K562 (cell line): ENCODE data around the gene PKD1L1. TPM values are rescaled to one million over a fixed set of nuclear protein-coding genes. Genes with fewer than 3 reads are reported as not detected.

Source experiments
- ARID3B ChIP-seq: fragments of 250-450 bp; sonication (Bioruptor Pico); IDR thresholded peaks from 2 replicates; pipeline ENCODE4 v1.4.0; 2020; ENCODE audit warnings: borderline replicate concordance
- CREM ChIP-seq: IDR thresholded peaks from 2 replicates; pipeline ENCODE4 v1.6.1; 2014; ENCODE audit warnings: antibody characterized with exemption, low read depth
- E2F8 ChIP-seq: fragments of 450-650 bp; IDR thresholded peaks from 2 replicates; pipeline ENCODE4 v1.7.1; 2018; ENCODE audit warnings: mild to moderate bottlenecking, low read depth; ENCODE audit not compliant: partially characterized antibody
- GTF2B ChIP-seq: IDR thresholded peaks from 2 replicates; pipeline ENCODE4 v1.6.1; 2011; ENCODE audit not compliant: insufficient read length; ENCODE audit errors: extremely low read depth
- HNRNPL ChIP-seq: fragments of 200-400 bp; formaldehyde crosslinking; IDR thresholded peaks from 2 replicates; pipeline ENCODE4 v1.6.1; 2017; ENCODE audit warnings: low read depth, mild to moderate bottlenecking, low read length
- PTRF ChIP-seq: fragments of 450-650 bp; IDR thresholded peaks from 2 replicates; pipeline ENCODE4 v1.6.1; 2016; ENCODE audit warnings: mild to moderate bottlenecking, missing genetic modification characterization, missing compliant biosample characterization
- SRSF9 ChIP-seq: fragments of 200-400 bp; formaldehyde crosslinking; IDR thresholded peaks from 2 replicates; pipeline ENCODE4 v1.6.1; 2017; ENCODE audit warnings: low read depth, low read length, borderline replicate concordance
- ZC3H11A ChIP-seq: IDR thresholded peaks from 2 replicates; pipeline ENCODE4 v1.6.1; 2012; ENCODE audit warnings: low read depth, low read length, improper control_type of control experiment
- ZNF133 ChIP-seq: fragments of 250-450 bp; sonication (Bioruptor Pico); IDR thresholded peaks from 2 replicates; pipeline ENCODE4 v1.4.0; 2020; ENCODE audit warnings: mild to moderate bottlenecking
- ZNF253 ChIP-seq: fragments of 250-450 bp; sonication (Bioruptor Pico); conservative IDR thresholded peaks from 2 replicates; pipeline ENCODE4 v1.6.1; 2021; ENCODE audit warnings: mild to moderate bottlenecking
- polyA plus RNA-seq, 8 experiments: library from polyadenylated mRNA; depleted of rRNA in 4 of 8; stranded (reverse) in 5 of 8; unstranded in 3 of 8; fragments of >200 nt; fragmentation: Nextera tagmentation in 2 of 8; fragmentation: Illumina TruSeq in 1 of 8; extraction: Ambion mirVana in 2 of 8; extraction: Trizol in 1 of 8; gene quantifications; 2 replicates each; pipeline versions ENCODE4 v1.2.1 to v1.2.3, GENCODE V29; 2011 to 2014; ENCODE audit warnings: inconsistent platforms in 1 of 8, missing spikeins in 1 of 8
- total RNA-seq, 7 experiments: library from RNA; depleted of rRNA in 6 of 7; stranded (reverse); fragments of >200 nt in 6 of 7; fragmentation: Illumina TruSeq in 2 of 7; extraction: Trizol in 2 of 7; gene quantifications; 2 replicates each; pipeline versions ENCODE4 v1.2.1 to v1.2.3, GENCODE V29; 2011 to 2021; ENCODE audit warnings: low replicate concordance in 1 of 7
- TF ChIP-seq, protein P1 (sequence below), 2 experiments: fragments of 450-650 bp in 1 of 2; sonication (generic) in 1 of 2; formaldehyde crosslinking in 1 of 2; IDR thresholded peaks in 1 of 2; conservative IDR thresholded peaks in 1 of 2; 2 replicates each; pipeline versions ENCODE4 v1.6.1 to v1.8.1; 2016 to 2023; ENCODE audit warnings: mild to moderate bottlenecking in 2 of 2, moderate library complexity in 2 of 2, inconsistent platforms in 1 of 2, missing genetic modification reagents in 1 of 2
- TF ChIP-seq, protein P2 (sequence below): fragments of 250-450 bp; sonication (Bioruptor Pico); IDR thresholded peaks from 2 replicates; pipeline ENCODE4 v1.4.0; 2020
- TF ChIP-seq, protein P3 (sequence below): fragments of 250-450 bp; sonication (Bioruptor Pico); IDR thresholded peaks from 2 replicates; pipeline ENCODE4 v1.8.0; 2021; ENCODE audit warnings: mild to moderate bottlenecking, moderate library complexity

PKD1L1 gene
- total and polyA plus RNA-seq, 9 of the 15 experiments (the other 6 are each of a cell fraction or from before 2014, with no cell fraction given) = 0.01 to 0.02 TPM; not detected in 7

DNA sequence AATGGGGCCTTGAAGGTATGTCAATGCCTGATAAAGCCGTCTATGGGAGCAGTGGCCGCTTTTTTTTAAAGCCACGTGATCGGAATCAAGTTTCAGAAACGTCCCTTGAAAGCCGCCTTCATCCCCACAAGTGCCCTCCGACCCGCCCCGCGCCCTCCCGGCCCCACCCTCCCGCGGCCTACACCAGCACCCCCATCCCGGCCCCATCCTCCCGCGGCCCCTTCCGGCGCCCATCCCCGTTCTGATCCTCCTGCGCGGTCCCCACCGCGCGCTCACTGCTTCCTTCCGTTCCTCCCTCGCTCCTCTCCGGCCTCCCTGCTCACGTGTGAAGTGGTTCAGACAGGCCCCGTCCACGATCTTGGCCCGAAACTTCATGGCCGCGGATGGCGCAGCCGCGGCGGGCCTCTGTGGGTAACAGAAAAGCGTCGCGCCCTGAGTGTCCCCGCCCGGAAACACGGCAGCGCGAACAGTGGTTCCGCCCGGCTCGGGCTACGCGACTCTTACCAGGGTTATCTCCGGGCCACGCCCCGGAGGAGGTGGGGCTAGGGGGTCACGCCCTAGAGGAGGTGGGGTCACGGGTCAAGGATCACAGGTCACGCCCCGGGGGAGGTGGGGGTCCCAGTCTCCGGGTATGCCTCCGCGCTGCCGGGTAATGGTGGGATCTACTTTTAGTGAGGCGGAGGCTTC lies 31.0 kb upstream of the PKD1L1 start, which contains the start of gene HUS1 (continued):
- TF ChIP-seq GTF2B (no peak), PTRF (no peak), HNRNPL (peak; percentile 30; the same call in 1 of the 2 replicates), ZNF133 (CRISPR knock-in tag) (no peak), ZNF253 (CRISPR knock-in tag) (no peak), CREM (peak; percentile 93), ARID3B (CRISPR knock-in tag) (no peak), SRSF9 (no peak), E2F8 (peak; percentile 60), ZC3H11A (peak; percentile 92; the same call in 1 of the 2 replicates)
- TF ChIP-seq, protein P1, sequence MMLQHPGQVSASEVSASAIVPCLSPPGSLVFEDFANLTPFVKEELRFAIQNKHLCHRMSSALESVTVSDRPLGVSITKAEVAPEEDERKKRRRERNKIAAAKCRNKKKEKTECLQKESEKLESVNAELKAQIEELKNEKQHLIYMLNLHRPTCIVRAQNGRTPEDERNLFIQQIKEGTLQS (IDR thresholded peaks at IDR 0.05) = no peak; the same call in 1 of the 2 replicates
- TF ChIP-seq, protein P1 (CRISPR knock-in tag; conservative IDR thresholded peaks at IDR 0.05) = no peak
- TF ChIP-seq, protein P2, sequence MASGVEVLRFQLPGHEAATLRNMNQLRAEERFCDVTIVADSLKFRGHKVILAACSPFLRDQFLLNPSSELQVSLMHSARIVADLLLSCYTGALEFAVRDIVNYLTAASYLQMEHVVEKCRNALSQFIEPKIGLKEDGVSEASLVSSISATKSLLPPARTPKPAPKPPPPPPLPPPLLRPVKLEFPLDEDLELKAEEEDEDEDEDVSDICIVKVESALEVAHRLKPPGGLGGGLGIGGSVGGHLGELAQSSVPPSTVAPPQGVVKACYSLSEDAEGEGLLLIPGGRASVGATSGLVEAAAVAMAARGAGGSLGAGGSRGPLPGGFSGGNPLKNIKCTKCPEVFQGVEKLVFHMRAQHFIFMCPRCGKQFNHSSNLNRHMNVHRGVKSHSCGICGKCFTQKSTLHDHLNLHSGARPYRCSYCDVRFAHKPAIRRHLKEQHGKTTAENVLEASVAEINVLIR (CRISPR knock-in tag) = no peak
- TF ChIP-seq, protein P3, sequence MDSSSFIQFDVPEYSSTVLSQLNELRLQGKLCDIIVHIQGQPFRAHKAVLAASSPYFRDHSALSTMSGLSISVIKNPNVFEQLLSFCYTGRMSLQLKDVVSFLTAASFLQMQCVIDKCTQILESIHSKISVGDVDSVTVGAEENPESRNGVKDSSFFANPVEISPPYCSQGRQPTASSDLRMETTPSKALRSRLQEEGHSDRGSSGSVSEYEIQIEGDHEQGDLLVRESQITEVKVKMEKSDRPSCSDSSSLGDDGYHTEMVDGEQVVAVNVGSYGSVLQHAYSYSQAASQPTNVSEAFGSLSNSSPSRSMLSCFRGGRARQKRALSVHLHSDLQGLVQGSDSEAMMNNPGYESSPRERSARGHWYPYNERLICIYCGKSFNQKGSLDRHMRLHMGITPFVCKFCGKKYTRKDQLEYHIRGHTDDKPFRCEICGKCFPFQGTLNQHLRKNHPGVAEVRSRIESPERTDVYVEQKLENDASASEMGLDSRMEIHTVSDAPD (CRISPR knock-in tag) = no peak
